HG03442 (cell line): Measurements from ENCODE around the gene EXOC6B.
"Not testable (repeated sequence)": the region's sequence is repeated elsewhere in the genome, so short reads cannot be mapped to it uniquely, and the experiment has no call there.

Source experiments
- ATAC-seq: cut with Tn5 transposase; IDR thresholded peaks from one replicate; pipeline ENCODE4 v1.9.1; 2021; ENCODE audit warnings: mild to moderate bottlenecking, moderate library complexity; ENCODE audit not compliant: unreplicated experiment

The EXOC6B gene

DNA sequence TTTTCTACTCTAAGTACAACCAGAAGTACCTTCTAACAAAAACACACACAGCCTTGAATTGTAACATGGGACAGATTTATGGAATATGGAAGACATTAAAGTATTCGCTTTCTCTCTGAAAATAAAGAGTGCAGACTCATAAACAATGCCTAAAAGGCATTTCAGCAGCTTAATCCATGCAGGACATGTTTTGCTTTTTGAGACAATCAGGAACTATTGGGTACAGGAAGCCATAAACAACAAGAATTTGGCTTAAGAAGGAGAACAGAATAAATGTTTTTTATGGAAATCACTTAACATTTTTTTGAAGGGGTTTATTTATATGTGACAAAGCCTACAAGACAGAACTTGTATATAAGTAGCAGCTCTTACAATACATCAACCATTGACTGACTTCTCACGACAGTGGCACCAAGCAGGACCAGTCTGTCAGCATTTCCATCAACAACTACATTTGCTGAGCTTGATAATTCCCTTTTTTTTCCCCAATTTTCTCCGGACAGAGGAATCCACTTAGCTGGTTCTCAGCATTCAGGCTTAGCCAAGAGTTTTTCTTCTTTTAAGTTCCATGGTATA, 140.1 kb downstream of the EXOC6B start:
- ATAC-seq = no peak

DNA sequence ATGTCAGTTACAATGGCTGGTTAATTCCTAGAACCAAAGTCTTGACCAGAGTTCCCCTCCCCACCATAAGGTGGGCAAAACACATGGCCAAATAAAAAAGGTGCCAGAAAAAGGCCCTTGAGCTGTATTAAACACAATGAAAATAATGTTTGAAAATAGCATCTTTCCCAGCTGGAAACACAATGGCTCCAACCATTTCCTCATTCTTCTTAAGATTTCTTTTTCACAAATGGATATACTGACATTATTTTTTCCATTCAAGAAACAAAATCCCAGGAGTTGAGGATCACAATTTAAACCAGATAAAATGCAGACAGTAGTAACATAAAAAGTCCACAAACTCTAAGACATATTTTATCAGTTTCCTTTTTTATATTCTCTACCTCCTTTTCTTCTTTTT, 143.8 kb downstream of the EXOC6B start:
- ATAC-seq = no peak

DNA sequence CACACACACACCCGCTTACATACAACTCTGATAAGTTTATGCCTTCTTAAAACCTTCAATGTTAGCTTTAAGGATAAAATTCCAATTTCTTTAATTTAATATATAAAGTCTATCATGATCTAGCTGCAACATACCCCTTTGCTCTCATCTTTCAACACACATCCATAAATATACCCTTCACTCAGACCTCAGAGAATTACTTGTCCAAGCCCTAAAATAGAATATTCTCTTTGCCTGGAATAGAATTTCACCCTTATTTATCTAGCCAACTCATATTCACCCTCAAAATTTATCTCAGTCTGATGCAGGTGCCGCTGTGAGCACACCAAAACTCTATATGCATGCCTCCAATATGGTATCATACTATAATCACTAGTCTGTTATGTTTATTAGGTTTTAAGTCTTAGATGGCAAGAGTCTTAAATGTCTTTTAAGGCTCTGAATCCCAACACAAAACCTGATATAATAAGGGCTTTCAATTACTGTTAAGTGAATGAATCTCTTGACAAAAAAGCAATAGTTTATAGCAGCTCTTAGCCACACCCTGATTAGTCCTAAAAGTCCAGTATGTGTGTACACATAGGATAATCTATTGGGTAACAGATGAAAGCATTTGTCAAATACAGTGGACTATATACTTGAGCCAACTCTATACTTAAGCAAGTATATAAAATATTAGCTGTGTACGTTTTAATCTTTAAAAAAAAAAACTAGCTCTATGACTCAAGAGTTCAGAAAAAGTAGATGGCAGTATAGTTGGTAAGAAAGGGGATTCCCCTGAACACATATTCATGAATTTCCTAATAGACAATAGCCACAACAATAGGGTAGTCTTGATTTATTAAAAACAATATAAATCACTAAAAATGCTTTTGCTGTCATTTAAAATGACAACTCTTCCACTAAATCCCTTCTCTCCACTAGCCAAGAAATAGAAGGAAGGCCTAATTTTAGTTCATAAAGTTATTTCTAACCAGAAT, 144.5 kb downstream of the EXOC6B start:
- no peak for ATAC-seq

DNA sequence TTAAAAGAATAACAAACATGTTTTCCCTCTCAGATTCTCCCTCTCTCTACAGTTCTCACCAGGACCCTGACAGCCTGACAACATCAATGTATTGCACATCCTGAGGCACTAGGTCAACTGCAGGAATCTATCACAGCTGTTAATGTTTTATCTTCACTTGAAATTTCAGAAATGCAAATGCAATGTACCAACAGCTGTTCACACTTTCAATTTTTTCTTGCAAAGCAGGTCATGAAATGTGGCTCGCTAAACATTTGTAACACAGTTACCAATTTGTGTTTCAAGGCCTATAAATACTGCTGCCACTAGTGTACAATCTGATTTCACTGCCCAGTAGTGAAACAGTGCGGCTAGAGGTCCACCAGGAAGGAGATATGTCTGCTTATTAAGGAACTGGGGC, 147.8 kb downstream of the EXOC6B start:
- no peak for ATAC-seq

DNA sequence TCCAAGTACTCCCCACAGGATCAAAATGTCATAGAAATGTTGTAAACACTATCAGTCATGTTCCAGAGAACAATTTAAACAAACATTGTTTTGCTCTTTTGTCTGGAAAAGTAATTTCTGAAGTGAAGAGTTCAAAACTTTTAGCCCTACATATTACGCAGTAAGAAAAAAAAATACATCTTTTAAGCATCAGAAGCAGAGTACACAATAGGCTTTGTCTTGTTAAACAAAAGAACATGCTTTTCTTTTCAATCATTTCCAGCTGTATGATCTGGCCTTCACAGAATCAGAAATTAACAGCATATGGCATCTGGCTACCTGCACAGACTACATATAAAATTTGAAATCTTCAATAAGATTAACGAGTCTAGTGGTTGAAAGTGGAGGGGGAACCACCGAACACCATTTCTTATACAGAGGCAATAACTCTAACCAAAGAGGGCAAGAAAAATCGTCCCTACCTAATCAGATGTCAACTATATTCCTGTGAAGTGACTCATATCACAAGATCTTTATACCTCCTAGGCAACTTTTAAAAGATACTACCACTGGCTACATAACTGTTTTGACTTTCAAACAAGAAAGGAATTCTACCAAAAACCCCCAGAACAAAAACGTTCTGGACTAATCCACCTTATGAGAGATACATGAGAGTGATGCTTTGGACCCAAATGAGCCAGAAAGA, 149.3 kb downstream of the EXOC6B start:
- no peak for ATAC-seq

DNA sequence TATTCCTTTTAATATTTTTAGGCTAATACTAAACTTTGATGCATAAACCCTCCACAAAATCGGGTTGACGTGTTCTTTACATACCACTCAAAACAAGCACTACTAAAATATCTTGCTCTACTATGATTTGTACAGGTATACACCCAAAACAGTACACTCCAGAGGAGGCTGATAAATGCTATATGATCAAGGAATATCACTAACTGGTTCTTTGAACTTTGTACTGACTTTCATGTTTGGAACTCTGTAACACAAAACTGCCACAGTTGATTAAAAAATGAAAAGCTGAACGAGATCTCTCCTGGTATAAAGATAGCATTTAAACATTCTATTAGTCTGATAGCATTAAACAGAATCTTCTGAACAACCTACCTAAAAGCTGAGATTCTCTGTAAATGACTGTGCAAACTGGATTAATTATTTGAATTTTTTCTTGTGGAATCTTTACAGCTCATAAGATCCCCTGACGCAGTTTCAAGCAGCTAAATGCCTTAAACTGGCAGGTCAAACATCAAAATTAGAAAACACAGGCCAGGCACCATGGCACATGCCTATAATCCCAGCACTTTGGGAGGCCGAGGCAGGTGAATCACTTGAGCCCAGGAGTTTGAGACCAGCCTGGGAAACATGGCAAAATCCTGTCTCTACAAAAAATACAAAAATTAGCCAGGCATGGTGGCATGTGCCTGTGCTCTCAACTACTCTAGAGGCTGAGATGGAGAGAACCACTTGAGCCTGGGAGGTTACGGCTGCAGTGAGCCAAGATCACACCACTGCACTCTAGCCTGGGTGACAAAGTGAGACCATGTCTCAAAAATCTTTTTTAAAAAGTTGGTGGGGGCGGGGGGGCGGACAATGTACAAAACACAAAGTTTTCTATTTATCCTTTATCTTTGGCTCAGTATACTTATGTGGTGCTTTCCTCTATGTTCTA, 150.6 kb downstream of the EXOC6B start:
- no peak for ATAC-seq

DNA sequence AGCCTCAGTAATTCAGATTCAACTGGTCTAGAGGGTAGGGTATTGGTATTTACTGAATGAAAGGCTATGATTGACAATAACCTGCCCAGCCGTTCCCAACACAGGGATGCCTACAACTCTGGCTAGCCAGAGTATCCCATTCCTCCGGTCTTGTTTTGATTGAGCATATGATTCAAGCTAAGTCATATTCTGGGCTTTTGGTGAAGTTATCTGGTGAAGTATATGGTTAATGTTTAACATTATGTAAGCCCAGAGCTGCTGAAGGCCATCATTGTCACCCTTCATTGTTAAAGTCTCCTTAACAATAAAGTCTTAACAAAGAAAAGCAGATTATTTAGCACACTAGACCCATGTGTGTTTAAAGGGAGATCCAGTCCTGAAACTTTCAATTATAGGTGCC, 152.6 kb downstream of the EXOC6B start:
- no peak for ATAC-seq

DNA sequence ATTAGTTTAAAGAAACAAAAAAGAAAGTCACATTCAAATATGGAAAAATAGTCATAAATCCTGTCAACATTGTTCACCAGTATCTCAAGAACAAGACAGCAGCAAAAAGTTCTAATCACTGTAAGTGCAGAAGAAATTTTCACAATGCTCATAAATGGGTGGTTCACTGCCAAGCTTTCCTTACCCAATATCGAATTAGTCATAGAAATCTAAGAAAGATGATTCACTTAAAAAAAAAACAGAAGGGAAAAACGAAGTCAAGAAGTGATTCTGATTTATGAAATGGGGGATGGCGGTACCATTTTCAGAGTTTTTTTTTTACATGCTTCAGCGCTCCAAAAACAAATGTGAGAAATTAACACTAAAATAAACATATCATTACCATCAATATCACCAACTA, 156.7 kb downstream of the EXOC6B start:
- ATAC-seq = no peak

DNA sequence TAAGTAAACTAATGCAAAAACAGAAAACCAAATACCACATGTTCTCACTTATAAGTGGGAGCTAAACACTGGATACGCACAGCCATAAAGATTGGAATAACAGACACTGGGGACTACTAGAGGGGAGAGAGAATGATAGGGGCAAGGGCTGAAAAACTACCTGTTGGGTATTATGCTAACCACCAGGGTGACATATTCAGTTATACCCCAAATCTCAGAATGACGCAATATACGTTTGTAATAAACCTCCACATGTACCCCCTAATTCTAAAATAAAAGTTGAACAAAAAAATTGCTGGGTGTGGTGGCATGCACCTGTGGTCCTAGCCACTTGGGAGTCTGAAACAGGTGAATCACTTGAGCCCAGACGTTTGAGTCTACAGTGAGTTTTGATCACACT, 157.2 kb downstream of the EXOC6B start:
- ATAC-seq = no peak

DNA sequence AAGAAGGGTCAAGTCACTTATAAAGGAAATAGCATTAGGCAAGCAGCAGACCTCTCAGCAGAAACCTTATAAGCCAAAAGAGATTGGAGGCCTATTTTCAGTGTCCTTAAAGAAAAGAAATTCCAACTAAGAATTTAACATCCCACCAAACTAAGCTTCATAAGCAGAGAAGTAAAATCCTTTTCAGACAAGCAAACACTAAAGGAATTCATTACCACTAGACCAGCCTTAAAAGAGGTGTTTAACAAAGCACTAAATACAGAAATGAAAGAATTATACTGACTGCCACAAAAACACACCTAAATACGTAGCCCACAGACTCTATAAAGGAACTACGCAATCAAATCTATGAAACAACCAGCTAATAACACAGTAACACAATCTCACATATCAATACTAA, 160.4 kb downstream of the EXOC6B start:
- ATAC-seq = no peak

DNA sequence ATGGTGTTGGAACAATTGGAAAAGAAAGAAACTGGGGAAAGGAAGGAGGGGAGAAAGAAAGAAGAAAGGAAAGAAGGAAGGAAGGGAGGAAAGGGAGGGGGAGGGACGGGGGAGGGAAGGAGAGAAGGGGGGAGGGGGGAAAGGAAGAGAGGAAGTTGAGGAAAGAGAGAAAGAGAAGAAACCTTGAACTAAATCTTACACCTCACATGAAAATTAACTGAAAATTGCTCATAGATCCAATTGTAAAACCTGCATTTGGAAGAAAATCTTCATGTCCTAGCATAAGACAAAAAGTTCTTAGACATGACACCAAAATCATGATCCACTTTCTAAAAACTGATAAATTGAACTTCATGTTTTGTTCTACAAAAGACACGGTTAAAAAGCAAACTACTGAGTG, 163.8 kb downstream of the EXOC6B start:
- ATAC-seq = no peak

DNA sequence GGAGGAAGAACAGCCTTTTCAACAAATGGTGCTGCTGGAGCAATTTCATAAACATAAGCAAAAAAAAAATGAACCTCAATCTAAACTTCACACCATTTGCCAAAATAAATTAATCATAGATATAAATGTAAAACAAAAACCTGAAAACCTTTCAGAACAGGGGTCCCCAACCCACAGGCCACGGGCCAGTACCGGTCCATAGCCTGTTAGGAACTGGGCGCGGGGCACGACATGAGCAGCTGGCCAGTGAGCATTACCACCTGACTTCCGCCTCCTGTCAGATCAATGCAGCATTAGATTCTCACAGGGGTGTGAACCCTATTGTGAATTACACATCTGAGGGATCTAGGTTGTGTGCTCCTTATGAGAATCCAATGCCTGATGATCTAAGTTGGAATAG, 176.0 kb downstream of the EXOC6B start:
- ATAC-seq = no peak

DNA sequence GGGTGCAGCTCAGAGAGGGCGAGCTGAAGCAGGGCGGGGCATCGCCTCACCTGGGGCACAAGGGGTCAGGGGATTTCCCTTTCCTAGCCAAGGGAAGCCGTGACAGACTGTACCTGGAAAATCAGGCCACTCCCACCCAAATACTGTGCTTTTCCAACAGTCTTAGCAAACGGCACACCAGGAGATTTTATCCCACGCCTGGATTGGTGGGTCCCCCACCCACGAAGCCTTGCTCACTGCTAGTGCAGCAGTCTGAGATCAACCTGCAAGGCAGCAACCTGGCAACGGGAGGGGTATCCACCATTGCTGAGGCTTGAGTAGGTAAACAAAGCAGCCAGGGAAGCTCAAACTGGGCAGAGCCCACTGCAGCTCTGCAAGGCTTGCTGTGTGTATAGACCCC, 184.6 kb downstream of the EXOC6B start:
- not testable (repeated sequence) for ATAC-seq

DNA sequence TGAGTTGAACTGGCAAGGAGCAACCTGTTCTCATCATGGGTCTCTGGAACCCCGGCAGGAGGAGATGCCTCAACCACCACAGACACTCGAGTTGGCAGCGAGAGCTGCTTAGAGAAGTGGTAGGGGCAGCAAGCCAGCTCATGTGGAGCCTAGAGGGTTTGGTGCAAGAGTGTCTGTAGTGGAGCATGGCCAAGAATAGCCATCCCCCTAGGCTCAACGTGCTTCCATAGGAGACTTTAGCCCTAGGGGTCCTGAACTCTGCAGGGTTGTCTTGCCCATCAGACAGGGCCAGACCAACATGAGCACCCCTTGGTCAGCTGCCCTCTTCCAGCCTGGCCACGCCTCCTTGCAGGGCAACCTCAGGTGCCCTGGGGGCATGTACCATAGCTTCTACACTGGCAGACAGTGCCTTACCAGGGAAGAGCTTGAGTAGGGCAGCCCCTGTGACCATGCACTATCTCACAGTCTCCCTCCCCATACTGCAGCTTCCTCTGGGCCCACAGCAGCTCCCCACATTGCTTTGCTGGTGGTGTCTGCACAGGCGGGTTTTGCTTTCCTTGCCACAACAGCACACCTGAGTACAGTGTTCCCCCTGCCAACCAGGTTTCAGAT, 187.1 kb downstream of the EXOC6B start:
- no peak for ATAC-seq

DNA sequence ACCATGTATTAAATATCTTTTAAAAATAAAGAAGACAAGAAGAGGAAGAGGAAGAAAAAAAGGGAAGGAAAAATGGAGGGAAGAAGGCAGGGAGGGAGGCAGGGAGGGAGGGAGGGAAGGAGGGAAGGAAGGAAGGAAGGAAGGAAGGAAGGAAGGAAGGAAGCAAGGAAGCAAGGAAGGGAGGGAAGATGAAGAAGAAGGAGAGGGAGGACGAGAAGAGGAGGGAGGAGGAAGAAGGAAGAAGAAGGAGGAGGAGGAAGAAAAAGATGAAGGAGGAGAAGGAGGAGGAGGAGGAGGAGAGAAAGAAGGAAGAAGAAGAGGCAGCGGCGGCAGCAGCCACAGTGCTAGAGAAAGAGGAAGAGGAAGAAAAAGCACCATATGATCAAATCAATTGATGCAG, 189.6 kb downstream of the EXOC6B start:
- ATAC-seq = no peak

DNA sequence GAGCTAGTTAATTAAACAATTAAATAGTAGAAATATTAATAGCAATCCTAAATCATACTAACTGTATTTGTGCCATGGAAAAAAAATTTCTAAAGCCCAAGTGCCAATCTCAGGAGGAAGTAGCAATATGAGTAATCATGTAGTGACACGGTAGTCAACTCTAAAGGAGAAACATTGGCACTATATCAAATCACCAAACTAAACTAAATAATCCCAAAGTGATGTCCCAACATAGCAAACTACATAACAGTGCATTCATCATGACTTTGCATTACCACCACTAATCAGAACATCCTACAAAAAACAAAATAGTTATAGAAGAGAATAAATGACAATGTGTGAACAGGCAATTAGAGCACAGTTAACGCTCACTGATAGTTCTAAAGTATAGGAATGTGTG, 195.1 kb downstream of the EXOC6B start:
- ATAC-seq = no peak

DNA sequence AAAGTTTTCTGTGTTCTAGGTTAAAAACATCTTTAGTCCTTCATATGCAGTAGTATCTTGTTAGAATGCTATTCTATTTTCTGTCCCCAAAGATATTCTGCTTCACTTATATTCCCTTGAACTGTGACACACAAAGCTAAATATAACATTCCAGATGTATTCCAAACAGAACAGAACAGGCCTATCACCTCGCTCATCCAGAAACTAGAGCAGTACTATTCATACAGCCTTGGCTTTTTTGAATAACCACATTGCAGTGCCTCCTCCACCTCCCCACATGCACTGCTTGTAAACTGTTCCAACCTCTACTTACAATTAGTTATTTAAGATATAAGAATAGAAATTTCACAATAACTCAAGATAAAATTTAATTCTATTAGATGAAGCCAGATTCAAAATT, 196.8 kb downstream of the EXOC6B start:
- ATAC-seq = no peak

DNA sequence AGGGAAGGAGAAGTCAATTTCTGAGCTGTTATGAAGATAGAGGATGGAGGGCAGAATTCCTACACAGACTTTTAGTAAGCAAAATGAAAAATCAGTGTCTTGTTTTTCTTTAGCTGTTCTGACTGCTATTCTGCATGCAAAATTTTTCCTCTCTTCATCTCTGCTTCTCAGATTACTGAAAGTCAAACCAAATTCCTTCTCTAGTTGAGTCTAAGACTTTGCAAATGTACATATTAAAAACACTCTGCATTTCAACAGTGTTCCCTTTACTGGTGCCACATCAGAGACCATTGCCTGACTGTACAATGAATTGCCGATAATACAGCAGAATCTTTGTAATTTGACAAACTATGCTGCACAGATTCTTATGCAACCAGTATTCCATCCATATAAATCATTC, 198.8 kb downstream of the EXOC6B start:
- ATAC-seq = no peak

DNA sequence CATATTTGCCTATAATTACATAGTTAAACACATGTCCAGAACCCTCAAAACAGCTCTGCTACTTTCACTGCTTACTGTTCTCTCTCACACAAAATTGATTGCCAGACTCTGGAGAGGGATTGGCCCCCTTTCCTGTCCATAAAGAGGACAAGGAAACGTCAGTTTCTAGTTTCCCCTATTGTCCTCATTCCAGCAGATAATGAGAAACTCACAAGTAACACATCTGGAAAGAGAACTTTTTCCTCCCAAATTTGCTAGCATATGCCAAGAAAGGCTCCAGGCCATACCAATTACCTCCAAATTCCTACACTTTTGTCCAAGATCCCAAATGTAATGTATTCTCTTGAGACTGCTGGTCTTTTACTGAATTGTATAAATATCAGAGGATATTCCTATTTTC, 200.5 kb downstream of the EXOC6B start:
- no peak for ATAC-seq

DNA sequence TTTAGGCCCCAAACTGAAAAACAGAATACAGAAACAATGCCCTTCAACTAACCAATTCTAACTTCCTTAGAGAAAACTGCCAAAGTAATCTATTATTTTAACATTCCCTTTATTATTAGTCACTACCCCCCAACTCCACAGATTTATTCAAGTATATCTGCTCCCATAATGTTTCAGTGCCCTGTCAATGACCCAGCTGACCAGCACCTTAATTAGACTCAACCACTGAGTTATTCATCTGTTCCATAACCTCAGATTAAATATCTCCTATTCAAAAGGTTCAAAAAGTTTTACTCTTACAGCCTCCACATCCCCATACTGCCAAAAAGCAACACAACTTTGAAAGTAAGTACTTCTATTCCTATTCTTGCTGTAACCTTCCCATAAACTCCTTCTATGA, 202.4 kb downstream of the EXOC6B start:
- ATAC-seq = no peak
